Stimulated activated CD4-positive, alpha-beta T cell treated with anti-CD3 and anti-CD28 coated beads, Interleukin-15, amount 100 ng/mL, for 1 hour (primary cell): ENCODE data around the gene FAM78A.

ENCODE experiments used
- DNase-seq, 2 donors: peaks; one replicate each; pipeline ENCODE4 v3.0.0-alpha.2; 2020; ENCODE audit warnings: low read depth in 1 of 2, low spot score in 1 of 2

FAM78A gene

GRCh38 chr9:131239161-131239975 is 36.9 kb downstream of the FAM78A start:
- no peak for DNase-seq

DNA sequence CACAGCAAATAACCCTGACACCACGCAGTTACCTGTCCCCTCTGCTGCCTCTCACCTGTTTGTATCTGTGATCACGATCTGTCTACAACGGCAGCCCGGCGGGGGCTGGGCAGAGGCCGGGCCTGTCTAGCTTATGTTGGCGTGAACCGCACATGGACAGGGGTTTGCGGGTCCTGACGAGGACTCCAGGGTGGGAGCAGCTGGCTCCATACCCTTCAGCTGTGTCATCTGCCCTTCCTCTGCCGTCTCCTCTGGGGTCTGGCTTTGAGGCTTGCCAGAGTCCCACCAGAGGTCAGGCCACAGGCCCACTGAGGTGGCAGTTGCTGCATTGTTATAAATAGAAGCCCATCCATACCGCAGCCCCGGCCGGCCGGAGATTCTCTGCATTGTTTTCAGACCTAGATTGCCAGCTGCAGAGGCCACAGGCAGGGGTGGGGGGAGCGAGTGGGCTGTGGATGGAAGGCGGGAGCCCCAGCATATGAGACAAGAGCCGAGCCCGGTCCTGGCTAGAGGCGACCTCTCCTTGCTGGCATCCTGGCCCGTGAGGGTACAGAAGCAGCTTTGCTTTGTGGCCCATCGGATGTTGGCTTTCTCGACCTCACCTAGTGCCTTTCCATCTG is 37.8 kb downstream of the FAM78A start:
- DNase-seq: no peak

- DNase-seq: peak; percentile 64 to 68
Observed at GRCh38 chr9:131237931-131238401, 38.3 kb downstream of the FAM78A start.

- DNase-seq: no peak
Observed at GRCh38 chr9:131237291-131237690, 39.0 kb downstream of the FAM78A start.

GRCh38 chr9:131236761-131237160 is 39.5 kb downstream of the FAM78A start:
- DNase-seq: no peak

DNA sequence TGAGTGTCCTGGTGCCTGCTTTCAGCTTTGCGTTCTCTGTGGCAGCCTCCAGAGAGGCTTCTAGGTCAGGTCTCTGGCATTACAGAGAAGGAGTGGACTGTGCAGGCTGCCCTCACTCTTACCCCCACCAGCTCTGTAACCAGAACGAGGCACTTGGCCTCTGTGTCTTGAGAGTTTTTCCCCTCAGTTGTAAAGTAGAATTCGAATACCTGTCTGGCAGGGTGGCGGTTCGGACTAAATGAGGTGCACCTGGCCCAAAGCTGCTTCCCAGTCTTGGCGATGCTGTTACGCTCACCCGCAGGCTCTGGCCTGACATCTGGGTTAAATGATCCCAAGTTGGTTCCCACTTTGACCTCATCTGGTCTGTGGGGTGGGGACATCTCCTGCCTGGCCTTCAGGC is 40.1 kb downstream of the FAM78A start:
- DNase-seq: no peak

DNA sequence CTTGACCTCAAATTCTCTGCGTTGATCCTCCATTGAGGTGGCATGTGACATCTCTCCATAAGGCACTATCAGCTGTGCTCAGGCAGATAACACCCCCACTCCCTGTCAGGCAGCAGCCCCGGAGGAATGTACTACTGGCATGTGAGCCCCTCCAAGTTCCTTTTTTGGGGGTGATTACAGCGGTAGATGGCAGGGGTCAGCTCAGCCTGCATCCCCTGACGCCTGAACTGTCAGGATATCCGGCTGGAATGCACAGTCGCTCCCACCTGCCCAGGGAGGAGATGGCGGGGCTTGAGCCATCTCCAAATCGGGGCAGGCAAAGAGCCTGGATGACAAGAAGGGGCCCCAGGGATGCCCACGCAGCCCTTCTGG is 40.8 kb downstream of the FAM78A start:
- DNase-seq: no peak

GRCh38 chr9:131234799-131235479 is 41.4 kb downstream of the FAM78A start:
- DNase-seq: no peak

- DNase-seq: no peak
Observed at GRCh38 chr9:131233995-131234394, 42.3 kb downstream of the FAM78A start.

DNA sequence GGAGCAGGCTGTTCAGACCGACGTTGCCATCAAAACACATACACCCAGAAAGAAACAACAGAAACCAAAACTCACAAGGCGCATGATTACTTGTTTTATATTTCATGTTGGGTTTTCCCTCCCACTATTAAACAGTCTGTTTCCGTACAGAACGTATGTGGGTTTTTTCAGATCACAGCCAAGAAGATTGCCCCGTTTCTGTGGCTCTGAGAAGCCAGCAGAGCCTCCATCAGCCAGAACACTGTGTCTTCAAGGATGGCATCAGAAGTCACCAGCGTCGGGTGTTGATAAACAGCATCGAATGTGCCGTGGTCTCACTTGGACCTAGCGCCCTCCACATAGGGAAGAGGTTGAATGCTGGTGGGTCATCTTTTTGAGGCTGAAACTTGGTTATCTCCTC is 42.8 kb downstream of the FAM78A start:
- no peak for DNase-seq

DNA sequence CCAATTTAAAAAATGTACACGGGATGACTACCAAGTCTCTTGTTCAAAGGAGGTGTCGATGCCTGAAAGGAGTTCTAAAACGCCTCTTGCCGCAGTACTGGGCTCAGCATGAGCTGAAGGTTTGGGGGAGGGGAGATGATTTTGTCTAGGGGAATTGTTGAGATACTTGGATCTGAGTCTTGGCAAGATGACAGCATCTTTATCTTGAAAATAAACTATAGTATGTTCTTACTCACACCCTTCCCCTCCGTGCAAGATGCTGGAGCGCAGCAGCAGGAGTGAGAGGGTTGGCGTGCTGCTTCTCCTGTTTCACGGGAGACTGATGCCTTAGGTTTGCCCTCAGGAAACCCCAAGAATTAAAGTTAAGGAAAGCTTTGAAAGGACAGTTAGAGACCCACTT is 47.3 kb downstream of the FAM78A start:
- DNase-seq: no peak

DNA sequence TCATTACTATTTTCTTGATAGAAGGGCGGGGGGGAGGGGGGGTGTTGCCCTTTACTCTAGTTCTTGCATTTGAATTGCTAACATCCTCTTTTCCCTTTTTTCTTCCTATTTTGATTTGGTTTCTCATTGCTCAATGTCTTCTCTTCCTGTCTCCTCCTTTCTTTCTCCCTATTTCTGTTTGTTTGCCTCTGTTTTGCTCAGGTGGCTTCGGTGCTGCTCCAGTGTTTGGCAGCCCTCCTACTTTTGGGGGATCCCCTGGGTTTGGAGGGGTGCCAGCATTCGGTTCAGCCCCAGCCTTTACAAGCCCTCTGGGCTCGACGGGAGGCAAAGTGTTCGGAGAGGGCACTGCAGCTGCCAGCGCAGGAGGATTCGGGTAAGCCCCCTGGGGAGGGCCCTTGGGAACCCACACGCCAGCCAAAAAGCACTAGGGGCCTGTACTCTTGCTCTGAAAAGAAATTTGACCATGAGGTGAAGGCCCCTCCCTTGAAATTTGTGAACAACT is 48.3 kb downstream of the FAM78A start:
- DNase-seq: no peak

DNA sequence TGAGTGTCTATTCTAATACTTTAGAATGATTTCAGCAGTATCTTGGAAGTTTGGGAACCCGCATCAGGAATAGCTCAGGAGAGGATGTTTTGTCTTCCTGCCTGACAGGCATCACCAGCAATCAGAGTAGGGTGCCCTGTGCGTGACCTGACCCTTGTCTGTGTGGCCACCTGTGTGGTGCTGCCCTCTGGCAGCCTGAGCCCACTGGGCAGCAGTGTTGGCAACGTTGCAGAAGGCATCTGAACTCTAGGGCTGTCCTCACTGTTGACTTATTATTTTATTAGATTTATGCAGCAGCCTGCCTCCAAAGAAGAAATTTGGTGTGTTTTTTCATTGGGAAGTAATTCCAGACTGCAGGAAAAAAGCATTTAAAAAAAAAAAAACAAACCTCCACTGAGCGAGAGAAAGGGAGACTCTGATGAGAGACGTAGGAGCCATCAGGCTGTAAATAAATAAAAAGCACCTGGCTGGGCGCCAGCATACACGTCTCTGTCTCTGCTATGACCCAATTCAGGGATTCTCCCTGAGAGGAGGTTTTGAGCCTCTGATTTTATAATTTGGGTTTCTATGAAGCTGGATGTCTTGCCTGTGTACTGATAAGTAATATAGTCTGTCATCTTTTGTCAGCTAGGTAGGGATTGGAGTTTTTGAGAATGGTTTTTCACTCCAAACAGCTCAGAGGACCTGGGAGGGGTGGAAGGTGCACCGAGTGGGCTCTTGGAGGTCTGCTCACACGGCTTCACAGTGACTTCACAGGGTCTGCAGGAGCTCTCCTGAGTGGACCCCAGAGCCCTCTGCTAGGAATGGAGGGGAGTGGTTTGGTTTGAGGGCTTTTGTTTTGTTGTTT is 49.0 kb downstream of the FAM78A start:
- no peak for DNase-seq

GRCh38 chr9:131226226-131226625 is 50.1 kb downstream of the FAM78A start:
- DNase-seq: no peak

- DNase-seq: no peak
Observed at GRCh38 chr9:131222460-131222859, 53.9 kb downstream of the FAM78A start.

- DNase-seq: no peak
Observed at GRCh38 chr9:131220485-131220884, 55.8 kb downstream of the FAM78A start.

GRCh38 chr9:131218370-131218769 is 57.9 kb downstream of the FAM78A start:
- DNase-seq: no peak

DNA sequence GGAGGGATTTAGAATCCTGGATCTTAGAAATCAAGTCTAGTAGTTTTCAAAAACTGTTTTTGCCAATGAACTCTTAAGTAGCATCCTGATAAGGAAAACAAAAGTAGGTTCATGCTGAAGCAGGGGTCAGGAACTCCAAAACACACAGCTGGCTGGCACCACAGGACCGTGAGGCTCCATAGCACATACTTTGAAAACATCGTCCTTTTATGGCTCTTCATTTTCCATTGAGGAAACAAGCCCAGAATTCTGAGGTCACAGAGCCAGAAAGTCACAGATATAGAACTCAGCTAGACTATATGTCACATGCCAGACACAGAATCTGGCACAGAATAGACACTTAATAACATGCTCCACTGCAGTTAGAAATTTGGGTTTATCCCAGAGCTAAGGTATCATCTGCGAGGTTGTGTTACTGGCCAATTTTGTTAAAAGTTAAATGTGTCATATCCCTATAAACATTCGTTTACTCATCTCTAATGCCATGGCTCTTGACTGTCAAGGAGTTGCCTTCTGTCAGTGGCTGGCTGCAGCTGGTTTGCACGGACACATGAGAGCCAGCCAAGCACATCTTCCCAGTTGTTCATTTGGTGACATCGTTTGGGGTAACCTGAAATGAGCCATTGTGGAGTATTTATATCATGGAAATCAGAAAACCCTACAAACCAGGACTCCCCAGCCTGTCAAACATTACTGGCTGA is 58.8 kb downstream of the FAM78A start:
- no peak for DNase-seq

GRCh38 chr9:131216806-131217205 is 59.5 kb downstream of the FAM78A start:
- DNase-seq: no peak

DNA sequence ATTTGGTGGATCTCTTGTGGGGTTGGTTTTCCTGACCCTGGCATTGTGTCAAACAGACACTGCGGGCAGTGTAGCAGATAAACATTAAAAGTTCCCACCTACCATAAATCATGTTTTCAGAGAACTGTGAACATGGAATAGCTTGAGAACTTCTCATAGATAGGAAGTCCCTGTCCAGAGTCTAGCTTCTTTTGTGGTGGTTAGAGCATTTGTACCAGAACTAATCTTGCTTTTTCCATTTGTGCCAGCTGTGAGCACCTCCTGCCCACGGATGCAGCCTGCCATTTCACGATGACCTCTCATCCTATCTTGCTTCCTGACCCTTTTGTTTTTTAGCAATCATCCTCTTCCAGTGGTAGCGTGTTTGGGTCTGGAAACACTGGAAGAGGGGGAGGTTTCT is 61.4 kb downstream of the FAM78A start:
- no peak for DNase-seq
